ENCODE data around the gene HBS1L. TPM values are rescaled to one million over a fixed set of nuclear protein-coding genes. Genes with fewer than 3 reads are reported as not detected.

The HBS1L gene
- total RNA-seq, 1 experiment from 2014 or later, result 95.4 TPM

GRCh38 chr6:134945045-134945444, 109.6 kb downstream of the HBS1L start:
- CTCF ChIA-PET, result no interaction called here
- no peaks in the 10 kb centered on the region for H3K27me3 Mint-ChIP-seq (ENCODE audit: low read depth)
- no peak for ATAC-seq
- H3K4me1 Mint-ChIP-seq, result peaks cover 3% of the 10 kb centered on the region; the same call in 1 of the 2 replicates
- POLR2A ChIA-PET, result no interaction called here
- H3K9me3 Mint-ChIP-seq, result 0 out of 2 replicates have a peak, but pooled peaks cover 4% of the 10 kb centered on the region
- no peak overlapping the region for H3K4me3 Mint-ChIP-seq
- DNase-seq (ENCODE audit: low spot score), result no peak
- no peak for TF ChIP-seq ELF4 (CRISPR knock-in tag; IDR thresholded peaks at IDR 0.05; ENCODE audit: low read depth)
- TF ChIP-seq ZNF232 (CRISPR knock-in tag; IDR thresholded peaks at IDR 0.05), result no peak
- TF ChIP-seq GABPB1 (CRISPR knock-in tag; IDR thresholded peaks at IDR 0.05), result no peak
- no peak for TF ChIP-seq ESRRA (CRISPR knock-in tag; IDR thresholded peaks at IDR 0.05; ENCODE audit: borderline replicate concordance)
- TF ChIP-seq FOXK1 (CRISPR knock-in tag; IDR thresholded peaks at IDR 0.05), result no peak
- TF ChIP-seq IRF2 (CRISPR knock-in tag; IDR thresholded peaks at IDR 0.05; ENCODE audit: borderline replicate concordance, low read depth), result no peak
- TF ChIP-seq FOXP4 (CRISPR knock-in tag; IDR thresholded peaks at IDR 0.05), result no peak
- TF ChIP-seq GTF2I (CRISPR knock-in tag; conservative IDR thresholded peaks at IDR 0.05), result no peak
- no peak for TF ChIP-seq EMX1 (CRISPR knock-in tag; IDR thresholded peaks at IDR 0.05)
- TF ChIP-seq CREM (CRISPR knock-in tag; IDR thresholded peaks at IDR 0.05), result no peak
- TF ChIP-seq, protein P1, sequence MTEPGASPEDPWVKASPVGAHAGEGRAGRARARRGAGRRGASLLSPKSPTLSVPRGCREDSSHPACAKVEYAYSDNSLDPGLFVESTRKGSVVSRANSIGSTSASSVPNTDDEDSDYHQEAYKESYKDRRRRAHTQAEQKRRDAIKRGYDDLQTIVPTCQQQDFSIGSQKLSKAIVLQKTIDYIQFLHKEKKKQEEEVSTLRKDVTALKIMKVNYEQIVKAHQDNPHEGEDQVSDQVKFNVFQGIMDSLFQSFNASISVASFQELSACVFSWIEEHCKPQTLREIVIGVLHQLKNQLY (CRISPR knock-in tag; IDR thresholded peaks at IDR 0.05), result no peak
- TF ChIP-seq, protein P2, sequence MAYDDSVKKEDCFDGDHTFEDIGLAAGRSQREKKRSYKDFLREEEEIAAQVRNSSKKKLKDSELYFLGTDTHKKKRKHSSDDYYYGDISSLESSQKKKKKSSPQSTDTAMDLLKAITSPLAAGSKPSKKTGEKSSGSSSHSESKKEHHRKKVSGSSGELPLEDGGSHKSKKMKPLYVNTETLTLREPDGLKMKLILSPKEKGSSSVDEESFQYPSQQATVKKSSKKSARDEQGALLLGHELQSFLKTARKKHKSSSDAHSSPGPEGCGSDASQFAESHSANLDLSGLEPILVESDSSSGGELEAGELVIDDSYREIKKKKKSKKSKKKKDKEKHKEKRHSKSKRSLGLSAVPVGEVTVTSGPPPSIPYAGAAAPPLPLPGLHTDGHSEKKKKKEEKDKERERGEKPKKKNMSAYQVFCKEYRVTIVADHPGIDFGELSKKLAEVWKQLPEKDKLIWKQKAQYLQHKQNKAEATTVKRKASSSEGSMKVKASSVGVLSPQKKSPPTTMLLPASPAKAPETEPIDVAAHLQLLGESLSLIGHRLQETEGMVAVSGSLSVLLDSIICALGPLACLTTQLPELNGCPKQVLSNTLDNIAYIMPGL (CRISPR knock-in tag; IDR thresholded peaks at IDR 0.05), result no peak
- no peak for TF ChIP-seq ZNF416 (CRISPR knock-in tag; IDR thresholded peaks at IDR 0.05)
- TF ChIP-seq E2F5 (CRISPR knock-in tag; IDR thresholded peaks at IDR 0.05), result no peak
- TF ChIP-seq NFE2L1 (CRISPR knock-in tag; IDR thresholded peaks at IDR 0.05), result no peak
- no peak for TF ChIP-seq NR1H2 (CRISPR knock-in tag; IDR thresholded peaks at IDR 0.05)
- TF ChIP-seq SMAD3 (CRISPR knock-in tag; IDR thresholded peaks at IDR 0.05; ENCODE audit: borderline replicate concordance), result no peak
- TF ChIP-seq ZNF263 (CRISPR knock-in tag; IDR thresholded peaks at IDR 0.05; ENCODE audit: low read depth), result no peak
- H3K27ac Mint-ChIP-seq, result no peak overlapping the region
- H3K36me3 Mint-ChIP-seq, result no peaks in the 10 kb centered on the region

DNA sequence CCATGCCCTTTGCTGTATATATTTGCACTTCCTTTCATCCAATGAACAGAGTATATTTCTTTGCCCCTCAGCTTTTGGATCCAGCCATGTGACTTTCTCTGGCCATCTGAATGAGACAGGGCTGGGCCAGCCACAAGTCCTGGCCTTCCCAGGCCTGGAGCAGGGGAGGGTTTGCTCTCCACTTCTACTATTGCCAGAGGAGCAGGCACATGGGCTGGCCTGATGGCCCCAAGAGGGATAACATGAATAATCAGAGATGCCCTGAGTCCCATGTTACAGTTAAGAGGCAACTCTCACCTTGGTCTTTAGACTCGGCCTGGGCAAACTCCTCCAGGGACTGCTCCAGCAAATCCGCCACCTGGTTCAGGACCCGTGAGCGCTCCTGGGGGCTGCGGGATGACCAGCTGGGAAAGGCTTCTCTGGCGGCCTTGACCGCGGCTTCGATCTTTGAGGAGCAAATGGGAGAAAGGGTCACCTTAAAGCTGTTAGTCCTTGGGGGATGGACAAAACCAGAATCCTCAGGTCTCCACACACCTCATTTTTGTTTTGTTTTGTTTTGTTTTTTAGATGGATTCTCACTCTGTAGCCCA, 111.0 kb downstream of the HBS1L start:
- Mint-ChIP-seq H3K4me3 (no peak overlapping the region), H3K9me3 (0 out of 2 replicates have a peak, but pooled peaks cover 4% of the 10 kb centered on the region), H3K36me3 (no peaks in the 10 kb centered on the region), H3K27me3 (ENCODE audit: low read depth) (no peaks in the 10 kb centered on the region), H3K27ac (no peak overlapping the region), H3K4me1 (no peaks in the 10 kb centered on the region)
- ATAC-seq, result peak; percentile 26; the same call in 1 of the 2 replicates
- no peak for DNase-seq (ENCODE audit: low spot score)
- ChIA-PET POLR2A (no interaction called here), CTCF (no interaction called here)
- TF ChIP-seq ZSCAN18 (CRISPR knock-in tag; IDR thresholded peaks at IDR 0.05), result no peak
- no peak for TF ChIP-seq ZNF423 (CRISPR knock-in tag; IDR thresholded peaks at IDR 0.05)
- TF ChIP-seq HMGA2 (CRISPR knock-in tag; IDR thresholded peaks at IDR 0.05), result no peak
- TF ChIP-seq ESRRA (CRISPR knock-in tag; IDR thresholded peaks at IDR 0.05; ENCODE audit: borderline replicate concordance), result no peak
- TF ChIP-seq TCF7 (CRISPR knock-in tag; IDR thresholded peaks at IDR 0.05; ENCODE audit: low read depth), result no peak
- no peak for TF ChIP-seq ATF1 (CRISPR knock-in tag; IDR thresholded peaks at IDR 0.05)
- no peak for TF ChIP-seq CTCF (IDR thresholded peaks at IDR 0.05)

All from WTC11 (cell line).